Activated CD8-positive, alpha-beta memory T cell treated with anti-CD3 and anti-CD28 coated beads for 1 hour (primary cell): ENCODE measurements around the gene PLCE1.

Experiments
- DNase-seq, 2 donors: peaks; one replicate each; pipeline ENCODE4 v3.0.0-alpha.2; 2020; ENCODE audit warnings: low read depth in 1 of 2; ENCODE audit errors: extremely low read depth in 1 of 2

Gene PLCE1

GRCh38 chr10:93993414-93993781 is 333 bp upstream of the PLCE1 start:
- no peak for DNase-seq

GRCh38 chr10:93994438-93994801 is 689 bp downstream of the PLCE1 start:
- no peak for DNase-seq

- no peak for DNase-seq
Observed at GRCh38 chr10:93995182-93995581, 1.5 kb downstream of the PLCE1 start.

GRCh38 chr10:93995598-93996271 is 2.0 kb downstream of the PLCE1 start:
- no peak for DNase-seq

- DNase-seq, result no peak
Observed at GRCh38 chr10:93996551-93996950, 2.8 kb downstream of the PLCE1 start.

GRCh38 chr10:93997546-93997945 is 3.8 kb downstream of the PLCE1 start:
- no peak for DNase-seq

GRCh38 chr10:93999401-93999851 is 5.7 kb downstream of the PLCE1 start:
- DNase-seq, result no peak

- no peak for DNase-seq
Observed at GRCh38 chr10:94000638-94001415, 7.1 kb downstream of the PLCE1 start.

GRCh38 chr10:94001416-94001810 is 7.7 kb downstream of the PLCE1 start:
- DNase-seq, result no peak

- DNase-seq, result no peak
Observed at GRCh38 chr10:94002156-94002555, 8.4 kb downstream of the PLCE1 start.

GRCh38 chr10:94003488-94003887 is 9.8 kb downstream of the PLCE1 start:
- no peak for DNase-seq

GRCh38 chr10:94005050-94005449 is 11.3 kb downstream of the PLCE1 start:
- DNase-seq, result no peak

- no peak for DNase-seq
Observed at GRCh38 chr10:94006591-94007550, 13.1 kb downstream of the PLCE1 start.

GRCh38 chr10:94008526-94008925 is 14.8 kb downstream of the PLCE1 start:
- no peak for DNase-seq

GRCh38 chr10:94010116-94010515 is 16.4 kb downstream of the PLCE1 start:
- DNase-seq, result no peak

GRCh38 chr10:94010886-94011285 is 17.2 kb downstream of the PLCE1 start:
- DNase-seq, result no peak

- DNase-seq, result no peak
Observed at GRCh38 chr10:94011296-94011695, 17.6 kb downstream of the PLCE1 start.

GRCh38 chr10:94012834-94013233 is 19.1 kb downstream of the PLCE1 start:
- no peak for DNase-seq

GRCh38 chr10:94013331-94013760 is 19.6 kb downstream of the PLCE1 start:
- no peak for DNase-seq

GRCh38 chr10:94014304-94014703 is 20.6 kb downstream of the PLCE1 start:
- no peak for DNase-seq
